ENCODE data around the gene LCE2B. TPM values are rescaled to one million over a fixed set of nuclear protein-coding genes. Genes with fewer than 3 reads are reported as not detected.

LCE2B gene
- total RNA-seq, 1 experiment from 2014 or later, result not detected

- DNase-seq, result no peak
- no peak for TF ChIP-seq CTCF (conservative IDR thresholded peaks at IDR 0.05)
- TF ChIP-seq EZH2 (IDR thresholded peaks at IDR 0.05; ENCODE audit: low read depth), result no peak
- H3K79me2 ChIP-seq (ENCODE audit: low read depth), result no peaks in the 10 kb centered on the region
- H3K9me3 ChIP-seq (ENCODE audit: insufficient read depth, low read depth), result no peaks in the 10 kb centered on the region
- CTCF ChIA-PET, result no interaction called here
- no TSS peak for BruUV-seq (replicated peaks)
- no peaks in the 10 kb centered on the region for H3K9me2 ChIP-seq (ENCODE audit: insufficient read depth)
- H3K4me3 ChIP-seq, result no peak overlapping the region
- POLR2A ChIA-PET (ENCODE audit: unreplicated experiment), result no interaction called here
- intact Hi-C loops (cut with micrococcal nuclease; ENCODE audit: unreplicated experiment), result no loop called here
- no peaks in the 10 kb centered on the region for H3F3A ChIP-seq (ENCODE audit: insufficient read depth, low read depth)
- no peaks in the 10 kb centered on the region for H3K36me3 ChIP-seq (ENCODE audit: low read depth)
- no peaks in the 10 kb centered on the region for H4K20me1 ChIP-seq (ENCODE audit: insufficient read depth)
- peaks cover 55% of the 10 kb centered on the region for H3K27me3 ChIP-seq (ENCODE audit: insufficient read depth, low read depth)
- no peak overlapping the region for H3K27ac ChIP-seq
- no peak overlapping the region for H2AFZ ChIP-seq
- H3K4me2 ChIP-seq, result no peak overlapping the region
- no peaks in the 10 kb centered on the region for H3K4me1 ChIP-seq (replicated peaks; ENCODE audit: insufficient read depth)
These were observed 4.3 kb upstream of the LCE2B start for GRCh38 chr1:152681616-152682015.

GRCh38 chr1:152683846-152684245, 2.1 kb upstream of the LCE2B start:
- BruUV-seq (replicated peaks), result no TSS peak
- Histone ChIP-seq H3K36me3 (ENCODE audit: low read depth) (no peaks in the 10 kb centered on the region), H3K27ac (no peak overlapping the region), H3K4me3 (no peak overlapping the region), H3K9me3 (ENCODE audit: insufficient read depth, low read depth) (no peaks in the 10 kb centered on the region), H3K4me2 (no peak overlapping the region), H3K4me1 (replicated peaks; ENCODE audit: insufficient read depth) (no peaks in the 10 kb centered on the region), H4K20me1 (ENCODE audit: insufficient read depth) (no peaks in the 10 kb centered on the region), H3K27me3 (ENCODE audit: insufficient read depth, low read depth) (peaks cover 54% of the 10 kb centered on the region), H2AFZ (no peak overlapping the region), H3F3A (ENCODE audit: insufficient read depth, low read depth) (no peaks in the 10 kb centered on the region), H3K9me2 (ENCODE audit: insufficient read depth) (no peaks in the 10 kb centered on the region), H3K79me2 (ENCODE audit: low read depth) (no peaks in the 10 kb centered on the region)
- CTCF ChIA-PET, result no interaction called here
- DNase-seq, result no peak
- TF ChIP-seq EZH2 (IDR thresholded peaks at IDR 0.05; ENCODE audit: low read depth), result no peak
- TF ChIP-seq CTCF (conservative IDR thresholded peaks at IDR 0.05), result no peak
- POLR2A ChIA-PET (ENCODE audit: unreplicated experiment), result no interaction called here
- intact Hi-C loops (cut with micrococcal nuclease; ENCODE audit: unreplicated experiment), result no loop called here

GRCh38 chr1:152697701-152698600, 12.0 kb downstream of the LCE2B start, which contains the start of gene LCE2A:
LCE2A (plus strand) TSS chr1:152698345; CDS start chr1:152698902, 557 bp downstream.
- peaks cover 29% of the 10 kb centered on the region for H3K27me3 ChIP-seq (ENCODE audit: insufficient read depth, low read depth)
- intact Hi-C loops (cut with micrococcal nuclease; ENCODE audit: unreplicated experiment), result no loop called here
- no peaks in the 10 kb centered on the region for H3K9me2 ChIP-seq (ENCODE audit: insufficient read depth)
- ChIA-PET CTCF (no interaction called here), POLR2A (ENCODE audit: unreplicated experiment) (no interaction called here)
- no peak within 1 kb of the TSS for H3K27ac ChIP-seq
- no peak within 1 kb of the TSS for H2AFZ ChIP-seq
- no peak within 1 kb of the TSS for H3K4me2 ChIP-seq
- no TSS peak for BruUV-seq (replicated peaks)
- H3F3A ChIP-seq (ENCODE audit: insufficient read depth, low read depth), result no peaks in the 10 kb centered on the region
- no peak for DNase-seq
- no peak within 1 kb of the TSS for H3K4me3 ChIP-seq
- H4K20me1 ChIP-seq (ENCODE audit: insufficient read depth), result no peaks in the 10 kb centered on the region
- TF ChIP-seq EZH2 (IDR thresholded peaks at IDR 0.05; ENCODE audit: low read depth) (no peak), CTCF (conservative IDR thresholded peaks at IDR 0.05) (no peak)
- no peaks in the 10 kb centered on the region for H3K79me2 ChIP-seq (ENCODE audit: low read depth)
- no peaks in the 10 kb centered on the region for H3K36me3 ChIP-seq (ENCODE audit: low read depth)
- no peaks in the 10 kb centered on the region for H3K4me1 ChIP-seq (replicated peaks; ENCODE audit: insufficient read depth)
- no peaks in the 10 kb centered on the region for H3K9me3 ChIP-seq (ENCODE audit: insufficient read depth, low read depth)

Measured in PC-9 (cell line).